ENCODE data around the gene ECT2L.

ECT2L gene

DNA sequence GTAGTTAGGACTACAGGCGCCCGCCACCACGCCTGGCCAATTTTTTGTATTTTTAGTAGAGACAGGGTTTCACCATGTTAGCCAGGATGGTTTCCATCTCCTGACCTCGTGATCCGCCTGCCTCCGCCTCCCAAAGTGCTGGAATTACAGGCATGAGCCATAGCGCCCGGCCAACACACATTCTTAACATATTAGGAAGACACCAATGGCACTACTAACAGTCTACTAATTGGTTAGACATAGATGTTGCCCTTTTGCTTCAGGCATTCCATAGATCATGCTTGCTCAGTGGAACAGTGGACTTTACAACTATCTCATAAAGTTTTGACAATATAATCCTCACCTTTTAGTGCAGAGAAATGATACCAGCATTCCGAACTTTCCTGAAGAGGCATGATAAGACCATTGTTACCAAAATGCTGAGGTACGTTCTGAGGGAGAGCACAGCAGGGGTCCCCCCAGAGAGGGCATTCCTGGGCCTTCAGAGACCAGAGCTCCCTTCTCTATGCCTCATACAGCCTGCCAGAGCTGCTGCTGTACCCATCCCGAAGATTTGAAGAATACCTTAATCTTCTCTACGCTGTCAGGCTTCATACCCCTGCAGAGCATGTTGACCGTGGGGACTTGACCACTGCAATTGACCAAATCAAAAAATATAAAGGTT, 89.4 kb downstream of the ECT2L start:
- Histone ChIP-seq H3K36me3 (ENCODE audit: control insufficient read depth in 1 of 2, insufficient read depth in 2 of 2, low read length in 2 of 2) (no peaks in the 10 kb centered on the region), H3K4me1 (ENCODE audit: control insufficient read depth in 1 of 2, insufficient read depth in 2 of 2, low read length in 2 of 2) (no peaks in the 10 kb centered on the region), H3K27ac (ENCODE audit: low read depth, low read length) (no peak overlapping the region), H3K9ac (ENCODE audit: low read depth in 1 of 2, low read length in 2 of 2) (no peak overlapping the region), H3K27me3 (ENCODE audit: control insufficient read depth in 1 of 2, insufficient read depth in 2 of 2, low read length in 2 of 2) (no peaks in the 10 kb centered on the region), H3K4me3 (ENCODE audit: low read depth in 1 of 2, low read length in 2 of 2) (no peak overlapping the region), H3K9me3 (ENCODE audit: control insufficient read depth in 1 of 2, low read length in 2 of 2) (no peaks in the 10 kb centered on the region)

DNA sequence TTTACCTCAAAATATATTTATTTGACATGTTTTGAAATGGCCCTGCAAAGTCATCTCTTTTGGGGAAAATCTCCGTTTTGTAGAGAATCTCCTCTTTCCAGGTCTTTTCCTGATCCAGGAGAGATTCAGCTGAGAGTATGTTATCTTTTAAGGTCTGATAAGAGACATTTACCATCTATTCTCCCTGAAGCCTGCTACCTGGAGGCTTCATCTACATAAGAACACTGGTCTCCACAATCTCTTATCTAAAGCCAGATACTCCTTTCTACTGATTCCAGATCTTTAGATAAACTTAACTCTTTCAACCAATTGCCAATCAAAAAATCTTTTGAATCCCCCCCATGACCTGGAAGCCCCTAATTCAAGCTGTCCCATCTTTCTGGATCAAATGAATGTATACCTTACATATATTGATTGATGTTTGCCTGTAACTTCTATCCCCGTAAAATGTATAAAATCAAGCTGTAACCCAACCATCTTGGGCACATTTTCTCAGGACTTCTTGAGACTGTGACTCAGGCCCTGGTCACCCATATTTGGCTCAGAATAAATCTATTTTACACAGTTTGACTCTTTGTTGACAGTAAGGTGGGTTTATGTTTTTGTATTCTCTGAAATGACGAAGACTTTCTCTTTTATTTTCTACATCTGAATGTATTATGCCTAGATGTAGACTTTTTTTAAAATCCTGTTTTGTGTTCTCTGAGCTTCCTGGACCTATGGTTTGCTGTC, 95.5 kb downstream of the ECT2L start:
- Histone ChIP-seq H3K36me3 (ENCODE audit: control insufficient read depth in 1 of 2, insufficient read depth in 2 of 2, low read length in 2 of 2) (peaks cover 0 to 6% of the 10 kb centered on the region in 2 donors), H3K9me3 (ENCODE audit: control insufficient read depth in 1 of 2, low read length in 2 of 2) (no peaks in the 10 kb centered on the region), H3K27ac (ENCODE audit: low read depth, low read length) (no peak overlapping the region), H3K4me1 (ENCODE audit: control insufficient read depth in 1 of 2, insufficient read depth in 2 of 2, low read length in 2 of 2) (no peaks in the 10 kb centered on the region), H3K9ac (ENCODE audit: low read depth in 1 of 2, low read length in 2 of 2) (no peak overlapping the region), H3K4me3 (ENCODE audit: low read depth in 1 of 2, low read length in 2 of 2) (no peak overlapping the region), H3K27me3 (ENCODE audit: control insufficient read depth in 1 of 2, insufficient read depth in 2 of 2, low read length in 2 of 2) (no peaks in the 10 kb centered on the region)

DNA sequence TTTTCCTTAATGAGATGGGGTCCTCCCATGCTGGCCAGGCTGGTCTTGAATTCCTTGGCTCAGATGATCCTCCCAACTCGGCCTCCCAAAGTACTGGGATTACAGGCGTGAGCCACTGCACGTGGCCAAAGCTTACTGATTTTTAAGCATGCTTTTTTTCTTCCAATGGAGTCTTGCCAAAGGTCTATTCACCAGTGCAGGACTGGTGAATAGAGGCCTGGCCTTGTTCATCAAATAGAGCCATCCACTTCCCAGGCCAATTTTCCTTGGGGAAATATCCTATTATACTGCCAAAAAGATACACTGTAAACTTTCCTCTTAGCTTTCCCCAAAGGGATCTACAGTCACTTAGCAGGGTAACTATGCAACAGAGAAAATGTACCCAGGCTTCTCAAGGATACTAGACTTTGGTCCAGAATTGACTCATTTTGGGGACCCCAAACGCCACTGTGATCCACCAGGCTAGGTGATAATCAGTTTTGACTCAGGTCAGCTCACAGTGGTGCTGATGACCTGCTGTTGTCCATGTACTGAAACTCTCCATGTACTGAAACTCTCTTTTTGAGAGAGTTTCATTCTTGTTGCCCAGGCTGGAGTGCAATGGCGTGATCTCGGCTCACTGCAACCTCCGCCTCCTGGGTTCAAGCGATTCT, 100.3 kb downstream of the ECT2L start:
- Histone ChIP-seq H3K27ac (ENCODE audit: low read depth, low read length) (no peak overlapping the region), H3K4me1 (ENCODE audit: control insufficient read depth in 1 of 2, insufficient read depth in 2 of 2, low read length in 2 of 2) (no peaks in the 10 kb centered on the region), H3K4me3 (ENCODE audit: low read depth in 1 of 2, low read length in 2 of 2) (no peak overlapping the region), H3K9me3 (ENCODE audit: control insufficient read depth in 1 of 2, low read length in 2 of 2) (no peaks in the 10 kb centered on the region), H3K27me3 (ENCODE audit: control insufficient read depth in 1 of 2, insufficient read depth in 2 of 2, low read length in 2 of 2) (no peaks in the 10 kb centered on the region), H3K36me3 (ENCODE audit: control insufficient read depth in 1 of 2, insufficient read depth in 2 of 2, low read length in 2 of 2) (peaks cover 8 to 18% of the 10 kb centered on the region in 2 donors), H3K9ac (ENCODE audit: low read depth in 1 of 2, low read length in 2 of 2) (no peak overlapping the region)

DNA sequence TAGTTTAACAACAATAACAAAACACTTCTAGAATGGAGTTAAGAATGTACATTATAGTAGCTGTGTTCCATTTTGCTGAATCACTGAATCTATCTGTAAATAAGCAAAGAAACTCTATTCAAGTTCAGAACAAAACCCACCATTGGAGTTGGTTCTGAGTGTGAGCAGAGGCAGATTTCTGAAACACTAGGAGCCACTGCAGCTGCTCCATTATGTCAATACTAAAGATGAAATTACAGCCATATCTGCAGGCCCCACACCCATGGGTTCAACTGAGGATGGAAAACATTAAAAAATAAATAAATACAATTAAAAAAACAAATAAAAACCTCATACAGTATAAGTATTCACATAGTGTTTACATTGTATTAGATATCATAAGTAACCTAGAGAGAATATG, 101.1 kb downstream of the ECT2L start:
- no peak overlapping the region for H3K4me3 ChIP-seq (ENCODE audit: low read depth in 1 of 2, low read length in 2 of 2)
- no peak overlapping the region for H3K9ac ChIP-seq (ENCODE audit: low read depth in 1 of 2, low read length in 2 of 2)
- peaks cover 13 to 18% of the 10 kb centered on the region in 2 donors for H3K36me3 ChIP-seq (ENCODE audit: control insufficient read depth in 1 of 2, insufficient read depth in 2 of 2, low read length in 2 of 2)
- no peaks in the 10 kb centered on the region for H3K9me3 ChIP-seq (ENCODE audit: control insufficient read depth in 1 of 2, low read length in 2 of 2)
- H3K27ac ChIP-seq (ENCODE audit: low read depth, low read length): no peak overlapping the region
- H3K4me1 ChIP-seq (ENCODE audit: control insufficient read depth in 1 of 2, insufficient read depth in 2 of 2, low read length in 2 of 2): no peaks in the 10 kb centered on the region
- H3K27me3 ChIP-seq (ENCODE audit: control insufficient read depth in 1 of 2, insufficient read depth in 2 of 2, low read length in 2 of 2): no peaks in the 10 kb centered on the region

DNA sequence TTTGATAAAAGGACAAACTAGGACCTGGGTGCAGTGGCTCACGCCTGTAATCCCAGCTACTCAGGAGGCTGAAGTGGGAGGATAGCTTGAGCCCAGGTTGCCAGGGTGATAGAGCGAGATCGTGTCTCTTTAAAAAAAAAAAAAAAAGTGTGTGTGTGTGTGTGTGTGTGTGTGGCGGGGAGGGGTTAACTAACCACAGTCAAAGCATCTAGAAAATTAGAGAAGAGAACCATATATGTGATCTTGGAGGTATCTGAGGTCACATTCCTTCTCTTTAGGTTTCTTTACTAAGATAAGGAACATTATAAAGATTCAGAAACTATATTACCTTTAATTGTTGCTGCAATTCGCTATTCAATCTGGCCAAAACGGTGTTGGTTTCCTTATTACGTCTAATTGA, 111.3 kb downstream of the ECT2L start:
- Histone ChIP-seq H3K9me3 (ENCODE audit: control insufficient read depth in 1 of 2, low read length in 2 of 2) (no peaks in the 10 kb centered on the region), H3K27me3 (ENCODE audit: control insufficient read depth in 1 of 2, insufficient read depth in 2 of 2, low read length in 2 of 2) (no peaks in the 10 kb centered on the region), H3K36me3 (ENCODE audit: control insufficient read depth in 1 of 2, insufficient read depth in 2 of 2, low read length in 2 of 2) (peaks cover 19 to 57% of the 10 kb centered on the region in 2 donors), H3K4me1 (ENCODE audit: control insufficient read depth in 1 of 2, insufficient read depth in 2 of 2, low read length in 2 of 2) (no peaks in the 10 kb centered on the region), H3K9ac (ENCODE audit: low read depth in 1 of 2, low read length in 2 of 2) (no peak overlapping the region), H3K27ac (ENCODE audit: low read depth, low read length) (no peak overlapping the region), H3K4me3 (ENCODE audit: low read depth in 1 of 2, low read length in 2 of 2) (no peak overlapping the region)

DNA sequence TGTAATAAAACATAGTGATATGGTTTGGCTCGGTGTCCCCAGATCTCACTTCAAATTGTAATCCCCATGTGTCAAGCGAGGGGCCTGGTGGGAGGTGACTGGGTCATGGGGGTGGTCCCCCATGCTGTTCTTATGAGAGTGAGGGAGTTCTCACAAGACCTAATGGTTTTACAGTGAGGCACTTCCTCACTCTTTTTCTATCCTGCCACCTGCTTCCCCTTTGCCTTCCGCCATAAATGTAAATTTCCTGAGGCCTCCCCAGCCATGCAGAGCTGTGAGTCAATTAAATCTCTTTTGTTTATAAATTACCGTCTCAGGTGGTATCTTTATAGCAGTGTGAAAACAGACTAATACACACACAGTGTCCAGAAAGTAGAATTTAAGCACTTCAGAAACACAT, 113.6 kb downstream of the ECT2L start:
- Histone ChIP-seq H3K9ac (ENCODE audit: low read depth in 1 of 2, low read length in 2 of 2) (no peak overlapping the region), H3K9me3 (ENCODE audit: control insufficient read depth in 1 of 2, low read length in 2 of 2) (no peaks in the 10 kb centered on the region), H3K4me3 (ENCODE audit: low read depth in 1 of 2, low read length in 2 of 2) (no peak overlapping the region), H3K27ac (ENCODE audit: low read depth, low read length) (no peak overlapping the region), H3K27me3 (ENCODE audit: control insufficient read depth in 1 of 2, insufficient read depth in 2 of 2, low read length in 2 of 2) (no peaks in the 10 kb centered on the region), H3K4me1 (ENCODE audit: control insufficient read depth in 1 of 2, insufficient read depth in 2 of 2, low read length in 2 of 2) (no peaks in the 10 kb centered on the region), H3K36me3 (ENCODE audit: control insufficient read depth in 1 of 2, insufficient read depth in 2 of 2, low read length in 2 of 2) (peaks cover 26 to 65% of the 10 kb centered on the region in 2 donors)

DNA sequence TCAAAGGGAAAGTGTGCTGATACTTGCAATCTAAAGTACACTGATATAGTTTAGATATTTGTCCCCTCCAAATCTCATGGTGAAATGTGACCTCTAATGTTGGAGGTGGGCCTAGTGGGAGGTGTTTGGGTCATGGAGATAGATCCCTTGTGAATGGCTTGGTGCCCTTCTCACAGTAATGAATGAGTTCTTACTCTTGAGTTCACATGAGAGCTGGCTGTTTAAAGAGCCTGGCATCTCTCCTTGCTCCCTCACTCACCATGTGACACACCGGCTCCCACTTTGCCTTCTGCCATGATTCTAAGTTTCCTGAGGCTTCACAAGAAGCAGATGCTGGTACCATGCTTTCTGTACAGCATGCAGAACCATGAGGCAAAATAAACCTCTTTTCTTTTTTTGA, 114.1 kb downstream of the ECT2L start:
- peaks cover 31 to 64% of the 10 kb centered on the region in 2 donors for H3K36me3 ChIP-seq (ENCODE audit: control insufficient read depth in 1 of 2, insufficient read depth in 2 of 2, low read length in 2 of 2)
- no peak overlapping the region for H3K27ac ChIP-seq (ENCODE audit: low read depth, low read length)
- H3K9ac ChIP-seq (ENCODE audit: low read depth in 1 of 2, low read length in 2 of 2): no peak overlapping the region
- H3K4me3 ChIP-seq (ENCODE audit: low read depth in 1 of 2, low read length in 2 of 2): no peak overlapping the region
- H3K9me3 ChIP-seq (ENCODE audit: control insufficient read depth in 1 of 2, low read length in 2 of 2): no peaks in the 10 kb centered on the region
- no peaks in the 10 kb centered on the region for H3K4me1 ChIP-seq (ENCODE audit: control insufficient read depth in 1 of 2, insufficient read depth in 2 of 2, low read length in 2 of 2)
- no peaks in the 10 kb centered on the region for H3K27me3 ChIP-seq (ENCODE audit: control insufficient read depth in 1 of 2, insufficient read depth in 2 of 2, low read length in 2 of 2)

DNA sequence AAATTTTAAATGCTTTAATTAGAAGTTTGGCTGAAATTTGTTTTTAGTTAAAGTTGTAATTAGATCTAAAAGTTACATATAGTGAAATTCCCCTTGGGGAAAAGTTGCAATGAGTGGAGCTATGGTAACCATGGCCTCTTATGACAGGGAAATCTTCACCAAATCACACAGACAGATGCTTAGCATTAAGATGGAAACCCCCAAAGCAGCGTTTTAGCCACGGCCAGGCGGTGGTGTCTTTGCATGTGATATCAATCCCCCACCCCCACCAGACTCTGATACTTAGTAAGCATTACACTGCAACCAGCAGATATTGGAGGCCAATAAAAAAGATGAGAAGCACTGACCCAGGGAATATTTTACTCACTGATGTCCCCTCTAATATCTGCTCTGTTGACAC, 116.4 kb downstream of the ECT2L start:
- no peak overlapping the region for H3K9ac ChIP-seq (ENCODE audit: low read depth in 1 of 2, low read length in 2 of 2)
- H3K9me3 ChIP-seq (ENCODE audit: control insufficient read depth in 1 of 2, low read length in 2 of 2): no peaks in the 10 kb centered on the region
- H3K36me3 ChIP-seq (ENCODE audit: control insufficient read depth in 1 of 2, insufficient read depth in 2 of 2, low read length in 2 of 2): peaks cover 26 to 59% of the 10 kb centered on the region in 2 donors
- H3K4me1 ChIP-seq (ENCODE audit: control insufficient read depth in 1 of 2, insufficient read depth in 2 of 2, low read length in 2 of 2): no peaks in the 10 kb centered on the region
- no peak overlapping the region for H3K27ac ChIP-seq (ENCODE audit: low read depth, low read length)
- H3K27me3 ChIP-seq (ENCODE audit: control insufficient read depth in 1 of 2, insufficient read depth in 2 of 2, low read length in 2 of 2): no peaks in the 10 kb centered on the region
- no peak overlapping the region for H3K4me3 ChIP-seq (ENCODE audit: low read depth in 1 of 2, low read length in 2 of 2)

DNA sequence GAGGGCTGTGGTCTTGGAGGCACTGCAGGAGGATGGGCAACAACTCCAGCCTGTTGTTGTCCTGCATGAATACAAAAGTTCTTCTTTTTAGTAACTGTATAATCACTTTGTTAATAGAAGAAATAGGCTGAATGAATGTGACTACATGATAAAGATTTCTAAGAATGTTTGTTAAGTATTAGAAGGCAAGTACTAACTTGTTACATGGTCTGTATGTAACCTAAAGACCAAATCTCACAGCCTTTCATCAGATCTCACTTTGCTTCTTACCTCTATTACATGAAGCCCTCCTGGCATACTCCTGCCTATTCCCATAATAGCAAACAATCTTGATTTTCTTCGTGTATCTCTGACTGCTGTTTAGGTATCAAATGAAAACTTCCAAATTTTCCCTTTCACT, 118.8 kb downstream of the ECT2L start:
- Histone ChIP-seq H3K4me3 (ENCODE audit: low read depth in 1 of 2, low read length in 2 of 2) (no peak overlapping the region), H3K9me3 (ENCODE audit: control insufficient read depth in 1 of 2, low read length in 2 of 2) (no peaks in the 10 kb centered on the region), H3K4me1 (ENCODE audit: control insufficient read depth in 1 of 2, insufficient read depth in 2 of 2, low read length in 2 of 2) (no peaks in the 10 kb centered on the region), H3K27me3 (ENCODE audit: control insufficient read depth in 1 of 2, insufficient read depth in 2 of 2, low read length in 2 of 2) (no peaks in the 10 kb centered on the region), H3K36me3 (ENCODE audit: control insufficient read depth in 1 of 2, insufficient read depth in 2 of 2, low read length in 2 of 2) (peaks cover 20 to 64% of the 10 kb centered on the region in 2 donors), H3K9ac (ENCODE audit: low read depth in 1 of 2, low read length in 2 of 2) (no peak overlapping the region), H3K27ac (ENCODE audit: low read depth, low read length) (no peak overlapping the region)

DNA sequence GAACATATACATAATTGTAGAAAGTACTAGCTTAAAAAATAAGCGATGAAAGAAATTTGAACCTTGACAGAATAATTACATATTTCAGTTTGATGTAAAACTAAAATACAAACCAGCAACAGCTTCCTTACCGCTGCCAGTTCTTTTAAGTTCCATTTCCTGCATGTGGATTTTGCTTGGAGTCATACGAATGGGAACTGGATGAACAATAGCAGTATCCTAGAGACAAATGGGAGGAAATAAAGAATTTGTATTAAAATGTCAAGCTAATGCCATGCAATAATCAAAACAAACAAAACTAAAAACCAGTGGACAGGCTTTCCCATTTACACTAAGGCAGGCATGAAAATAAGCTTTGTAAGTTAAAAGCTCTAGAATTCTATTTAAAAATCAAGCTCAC, 125.0 kb downstream of the ECT2L start:
- Histone ChIP-seq H3K36me3 (ENCODE audit: control insufficient read depth in 1 of 2, insufficient read depth in 2 of 2, low read length in 2 of 2) (peaks cover 5 to 26% of the 10 kb centered on the region in 2 donors), H3K4me1 (ENCODE audit: control insufficient read depth in 1 of 2, insufficient read depth in 2 of 2, low read length in 2 of 2) (no peaks in the 10 kb centered on the region), H3K9me3 (ENCODE audit: control insufficient read depth in 1 of 2, low read length in 2 of 2) (no peaks in the 10 kb centered on the region), H3K9ac (ENCODE audit: low read depth in 1 of 2, low read length in 2 of 2) (no peak overlapping the region), H3K4me3 (ENCODE audit: low read depth in 1 of 2, low read length in 2 of 2) (no peak overlapping the region), H3K27me3 (ENCODE audit: control insufficient read depth in 1 of 2, insufficient read depth in 2 of 2, low read length in 2 of 2) (no peaks in the 10 kb centered on the region), H3K27ac (ENCODE audit: low read depth, low read length) (no peak overlapping the region)
